Measurements from ENCODE around the gene DCC.
"Not testable (repeated sequence)": the region's sequence is repeated elsewhere in the genome, so short reads cannot be mapped to it uniquely, and the experiment has no call there.

DCC gene

DNA sequence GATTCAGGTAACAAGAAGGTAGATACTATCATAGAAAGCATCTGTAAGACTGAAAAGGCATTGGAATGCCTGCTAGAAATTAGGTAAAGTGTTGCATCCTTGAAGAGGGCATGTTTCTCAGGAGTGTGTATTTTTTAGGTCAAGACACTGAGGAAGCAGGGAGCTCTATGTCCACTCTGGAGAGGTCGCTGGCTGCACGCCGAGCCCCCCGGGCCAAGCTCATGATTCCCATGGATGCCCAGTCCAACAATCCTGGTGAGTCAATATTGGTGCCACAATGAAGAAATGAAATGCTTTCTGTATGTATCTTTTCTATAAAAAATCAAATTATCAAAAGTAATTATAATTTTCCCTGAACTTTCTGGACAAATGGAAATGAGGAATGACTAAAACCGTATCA lies 1127.8 kb downstream of the DCC start:
- in situ Hi-C loops (cut with MboI; ENCODE audit: low sequenced_read_pairs): no loop called here

DNA sequence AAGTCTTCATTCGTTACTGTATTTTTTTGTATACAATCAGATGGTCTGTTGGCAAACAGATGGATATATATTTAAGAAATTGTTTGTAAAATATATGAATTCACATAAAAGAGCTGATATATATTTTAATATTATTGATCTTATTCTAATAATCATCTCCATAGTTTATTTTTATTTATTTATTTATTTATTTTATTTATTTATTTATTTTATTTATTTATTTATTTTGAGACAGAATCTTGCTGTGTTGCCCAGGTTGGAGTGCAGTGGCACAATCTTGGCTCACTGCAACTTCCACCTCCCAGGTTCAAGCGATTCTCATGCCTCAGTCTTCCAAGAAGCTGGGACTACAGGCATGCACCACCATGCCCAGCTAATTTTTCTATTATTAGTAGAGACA lies 1128.2 kb downstream of the DCC start:
- in situ Hi-C loops (cut with MboI; ENCODE audit: low sequenced_read_pairs): not testable (repeated sequence)

DNA sequence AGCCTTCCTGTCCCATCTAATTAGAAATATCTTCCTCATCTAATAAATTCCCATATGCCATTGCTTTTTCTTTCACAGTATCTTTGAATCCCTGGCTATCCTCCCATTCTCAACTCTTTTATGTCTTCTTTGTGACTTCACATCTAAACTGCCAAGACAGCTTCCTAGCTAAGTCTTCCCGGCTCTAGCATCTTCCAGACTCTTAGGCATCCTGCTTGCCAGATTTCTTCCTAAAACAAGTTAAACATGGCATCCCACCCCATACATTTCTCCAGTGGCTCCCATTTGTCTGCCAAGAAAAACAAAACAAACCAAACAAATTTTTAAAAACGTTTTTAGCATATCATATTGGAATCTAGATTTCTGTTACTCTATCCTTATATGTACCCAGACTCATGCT lies 1132.5 kb downstream of the DCC start:
- in situ Hi-C loops (cut with MboI; ENCODE audit: low sequenced_read_pairs): no loop called here

DNA sequence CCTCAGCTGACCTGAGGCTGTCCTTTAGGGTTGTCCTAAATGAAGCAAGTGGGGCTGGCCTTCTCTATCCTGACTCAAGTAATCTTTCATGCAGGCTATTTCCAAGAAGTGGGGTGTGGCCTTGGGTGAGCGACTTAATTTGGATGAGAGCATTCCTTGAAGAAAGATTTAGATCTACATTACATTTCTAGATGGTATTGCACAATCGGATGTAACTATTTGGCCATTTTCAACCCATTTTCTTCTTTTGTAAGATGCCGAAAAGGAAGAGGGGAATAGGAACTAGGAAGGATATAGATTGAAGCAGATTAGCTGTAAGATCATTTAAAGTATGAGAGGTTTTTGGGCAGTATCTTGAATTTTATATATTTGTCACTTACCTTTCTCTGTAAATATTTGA lies 1138.2 kb downstream of the DCC start:
- in situ Hi-C loops (cut with MboI; ENCODE audit: low sequenced_read_pairs): no loop called here

DNA sequence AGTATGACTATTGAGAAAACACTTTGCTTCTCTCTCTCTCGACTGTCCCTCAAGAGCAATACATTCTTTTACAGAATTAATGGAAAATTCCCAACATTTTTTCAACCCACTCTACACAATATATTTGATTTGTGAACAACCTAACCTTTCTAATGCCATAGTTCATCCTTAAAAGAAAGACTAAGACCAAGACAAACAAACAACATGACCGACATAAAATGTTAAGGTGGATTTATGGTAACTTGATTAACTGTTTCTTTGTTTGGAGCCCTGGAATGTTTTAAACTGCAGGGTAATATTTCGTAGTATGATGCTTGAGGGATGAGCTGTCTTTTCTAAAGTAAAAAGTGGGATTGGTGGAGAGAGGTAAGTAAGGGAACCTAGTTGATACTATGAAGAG lies 1146.3 kb downstream of the DCC start:
- in situ Hi-C loops (cut with MboI; ENCODE audit: low sequenced_read_pairs): no loop called here

DNA sequence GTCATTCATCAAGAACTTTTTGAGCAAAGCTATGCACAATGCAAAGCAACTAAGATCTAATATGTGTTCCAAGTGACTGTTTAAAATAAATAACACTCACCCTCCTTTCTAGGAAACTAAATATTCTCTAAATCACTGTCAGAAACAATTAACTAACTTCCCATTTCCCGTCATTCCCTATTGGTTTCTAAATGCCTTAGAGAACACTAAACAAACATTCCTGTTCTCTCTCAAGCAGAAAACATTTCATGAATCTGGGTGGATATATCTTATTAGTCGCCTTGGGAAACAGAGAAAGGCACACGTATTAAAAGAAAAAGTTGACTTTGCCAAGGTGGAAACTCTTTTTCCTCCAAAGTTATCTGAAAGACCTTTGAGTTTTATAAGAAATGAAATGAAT lies 1149.3 kb downstream of the DCC start:
- in situ Hi-C loops (cut with MboI; ENCODE audit: low sequenced_read_pairs): no loop called here

DNA sequence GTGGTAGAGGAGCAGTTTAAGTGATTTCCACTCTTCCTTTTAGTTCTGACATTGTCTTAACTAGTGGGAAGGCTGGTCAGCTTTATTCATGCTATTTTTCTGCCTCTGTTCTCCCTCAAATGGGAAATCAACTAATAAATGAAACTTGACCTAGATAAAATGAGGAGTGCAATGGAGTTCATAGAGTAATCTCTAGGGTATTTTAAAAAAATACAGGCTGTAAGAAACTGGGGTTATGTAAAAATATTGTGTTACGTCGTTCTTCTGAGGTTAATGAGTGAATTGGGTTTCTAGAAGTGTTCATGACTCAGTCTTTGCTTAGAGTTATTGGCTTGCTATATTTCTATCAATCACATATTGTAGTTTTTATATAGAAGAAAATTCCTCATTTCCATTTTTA lies 1150.0 kb downstream of the DCC start:
- in situ Hi-C loops (cut with MboI; ENCODE audit: low sequenced_read_pairs): no loop called here

DNA sequence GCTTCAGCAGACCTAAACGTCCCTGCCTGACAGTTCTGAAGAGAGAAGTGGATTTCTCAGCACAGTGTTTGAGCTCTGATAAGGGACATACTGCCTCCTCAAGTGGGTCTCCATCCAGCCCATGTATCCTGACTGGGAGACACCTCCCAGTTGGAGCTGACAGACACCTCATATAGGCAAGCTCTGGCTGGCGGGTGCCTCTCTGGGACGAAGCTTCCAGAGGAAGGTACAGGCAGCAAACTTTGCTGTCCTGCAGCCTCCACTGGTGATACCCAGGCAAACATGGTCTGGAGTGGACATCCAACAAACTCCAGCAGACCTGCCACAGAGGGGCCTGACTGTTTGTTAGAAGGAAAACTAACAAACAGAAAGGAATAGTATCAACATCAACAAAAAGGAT lies 1156.0 kb downstream of the DCC start:
- in situ Hi-C loops (cut with MboI; ENCODE audit: low sequenced_read_pairs): no loop called here

DNA sequence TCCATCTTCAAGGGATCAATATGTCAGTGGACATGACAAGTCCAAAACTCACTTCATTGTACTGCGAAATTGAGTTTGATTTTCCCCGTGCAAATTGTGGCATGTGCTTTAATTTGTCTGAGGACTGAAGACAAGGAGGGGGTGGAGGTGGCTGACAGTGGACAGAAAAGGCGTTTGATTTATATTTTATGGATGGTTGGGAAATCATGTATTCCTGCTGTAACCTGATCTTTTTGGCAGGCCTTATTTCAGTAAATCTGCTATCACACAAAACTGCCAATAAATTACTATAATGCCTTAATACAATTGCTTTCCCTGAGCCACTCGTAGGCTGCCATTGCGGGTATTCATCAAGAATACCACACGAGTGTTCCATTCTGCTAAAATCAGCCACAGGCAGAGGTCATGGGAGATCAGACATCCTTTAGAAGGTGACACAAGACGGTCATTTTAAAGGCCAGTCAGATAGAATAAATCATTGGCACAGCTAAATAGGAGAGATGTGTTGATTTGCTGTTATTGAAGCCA lies 1164.0 kb downstream of the DCC start:
- in situ Hi-C loops (cut with MboI; ENCODE audit: low sequenced_read_pairs): no loop called here

DNA sequence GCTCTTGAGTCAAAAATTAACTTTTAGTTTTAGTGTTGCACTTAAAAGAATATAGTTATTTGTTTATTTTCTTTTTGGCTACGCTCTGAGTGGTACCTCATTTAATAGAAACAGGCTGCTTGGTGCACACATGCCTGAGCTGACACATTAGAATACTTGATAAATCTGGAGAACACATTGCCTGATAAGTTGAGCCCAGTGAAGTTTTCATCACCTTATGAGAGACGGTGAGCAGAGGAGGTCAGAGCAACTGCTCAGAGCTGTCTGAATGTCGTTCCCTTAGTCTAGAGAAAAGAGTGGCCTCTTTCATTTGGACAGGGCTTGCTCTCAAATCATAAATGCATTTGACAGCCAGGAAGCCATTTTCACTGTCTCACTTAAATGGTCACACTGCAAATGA lies 1168.5 kb downstream of the DCC start:
- in situ Hi-C loops (cut with MboI; ENCODE audit: low sequenced_read_pairs): no loop called here

DNA sequence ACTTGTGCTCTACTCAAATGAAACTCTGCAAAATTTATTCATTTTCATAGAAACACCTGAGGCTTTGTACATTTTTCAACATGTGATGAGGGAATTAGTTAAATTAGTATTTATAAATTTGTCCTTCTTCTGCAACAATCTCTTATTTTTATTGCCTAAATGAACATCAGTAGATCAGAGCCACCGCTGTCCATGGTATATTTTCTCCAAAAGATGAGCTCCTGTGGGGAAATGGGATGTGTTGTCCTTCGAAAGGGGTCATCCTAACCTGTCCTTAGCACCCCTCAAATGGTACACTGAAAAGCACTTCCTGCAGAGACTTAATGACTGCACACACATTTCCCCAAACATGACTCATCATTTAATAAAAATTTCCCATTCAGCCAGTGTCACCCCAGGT lies 1169.9 kb downstream of the DCC start:
- in situ Hi-C loops (cut with MboI; ENCODE audit: low sequenced_read_pairs): no loop called here

DNA sequence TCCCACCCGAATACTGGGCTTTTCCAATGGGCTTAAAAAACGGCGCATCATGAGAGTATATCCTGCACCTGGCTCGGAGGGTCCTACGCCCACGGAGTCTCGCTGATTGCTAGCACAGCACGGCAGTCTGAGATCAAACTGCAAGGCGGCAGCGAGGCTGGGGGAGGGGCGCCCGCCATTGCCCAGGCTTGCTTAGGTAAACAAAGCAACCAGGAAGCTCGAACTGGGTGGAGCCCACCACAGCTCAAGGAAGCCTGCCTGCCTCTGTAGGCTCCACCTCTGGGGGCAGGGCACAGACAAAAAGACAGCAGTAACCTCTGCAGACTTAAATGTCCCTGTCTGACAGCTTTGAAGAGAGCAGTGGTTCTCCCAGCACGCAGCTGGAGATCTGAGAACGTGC lies 1171.7 kb downstream of the DCC start:
- in situ Hi-C loops (cut with MboI; ENCODE audit: low sequenced_read_pairs): not testable (repeated sequence)

DNA sequence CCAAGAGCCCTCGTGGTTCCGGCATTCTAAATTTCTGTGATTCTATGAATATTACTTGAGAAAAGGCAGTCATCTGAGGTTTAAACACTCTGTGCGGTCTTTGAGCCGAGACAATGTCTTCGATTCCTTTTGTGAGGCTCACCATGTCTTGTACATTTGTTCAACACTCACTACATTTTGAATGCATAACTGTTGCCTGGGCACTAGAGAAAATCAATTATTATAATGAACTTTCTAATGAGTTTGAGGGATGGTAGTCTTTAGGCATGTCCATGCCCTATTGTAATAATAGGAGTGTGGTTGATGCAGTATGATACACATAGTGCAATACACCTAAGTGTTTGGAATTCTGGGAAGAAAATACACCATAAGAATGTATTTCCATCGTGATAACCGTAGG lies 1181.1 kb downstream of the DCC start:
- in situ Hi-C loops (cut with MboI; ENCODE audit: low sequenced_read_pairs): no loop called here

DNA sequence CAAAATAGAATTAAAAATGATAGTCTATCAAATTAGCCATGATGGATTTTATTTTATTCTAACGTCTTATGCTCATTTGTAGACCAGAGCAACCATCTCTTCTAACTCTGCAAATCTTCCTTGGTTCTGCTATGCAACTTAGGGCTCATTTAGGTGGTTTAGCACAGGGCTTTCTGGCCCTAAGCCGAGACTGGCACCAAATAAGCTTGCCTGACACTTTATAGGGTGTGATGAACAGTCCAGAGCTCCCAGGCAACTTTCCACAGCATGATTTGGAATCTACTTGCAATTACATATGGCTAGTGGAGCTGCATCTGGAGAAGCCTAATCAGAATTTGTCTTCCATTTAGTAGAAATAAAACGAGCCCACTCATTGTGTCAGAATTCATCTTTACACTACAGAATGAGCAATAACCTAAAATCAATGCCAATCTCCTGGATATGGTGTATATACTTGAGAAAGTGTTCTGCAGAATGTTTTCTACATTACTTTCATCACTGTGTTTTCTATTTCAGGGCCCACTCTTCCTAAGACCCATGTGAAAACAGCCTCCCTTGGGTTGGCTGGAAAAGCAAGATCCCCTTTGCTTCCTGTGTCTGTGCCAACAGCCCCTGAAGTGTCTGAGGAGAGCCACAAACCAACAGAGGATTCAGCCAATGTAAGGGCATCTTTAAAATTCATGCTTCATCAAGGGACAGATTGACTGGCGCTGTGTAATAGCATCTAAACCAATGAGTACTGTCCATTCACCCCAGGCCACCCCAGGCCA lies 1186.3 kb downstream of the DCC start:
- in situ Hi-C loops (cut with MboI; ENCODE audit: low sequenced_read_pairs): no loop called here

DNA sequence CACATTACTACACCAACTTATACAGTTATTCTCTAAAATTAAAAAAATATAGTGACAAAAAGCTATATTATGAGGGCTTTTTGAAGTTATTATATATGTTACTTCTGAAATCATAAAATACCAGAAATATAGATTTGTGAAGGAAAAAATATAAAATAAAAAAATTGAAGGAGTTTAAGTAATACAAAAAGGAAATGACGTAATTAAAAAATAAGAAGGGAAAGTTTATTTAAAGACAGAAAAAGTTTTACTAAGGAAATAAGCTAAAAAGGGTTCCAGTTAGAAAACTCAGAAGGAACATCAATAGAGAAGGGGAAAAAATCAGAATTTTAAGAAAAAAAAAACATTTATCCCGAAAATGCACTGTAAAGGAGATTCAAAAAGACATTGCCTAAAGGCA lies 1187.4 kb downstream of the DCC start:
- in situ Hi-C loops (cut with MboI; ENCODE audit: low sequenced_read_pairs): no loop called here

DNA sequence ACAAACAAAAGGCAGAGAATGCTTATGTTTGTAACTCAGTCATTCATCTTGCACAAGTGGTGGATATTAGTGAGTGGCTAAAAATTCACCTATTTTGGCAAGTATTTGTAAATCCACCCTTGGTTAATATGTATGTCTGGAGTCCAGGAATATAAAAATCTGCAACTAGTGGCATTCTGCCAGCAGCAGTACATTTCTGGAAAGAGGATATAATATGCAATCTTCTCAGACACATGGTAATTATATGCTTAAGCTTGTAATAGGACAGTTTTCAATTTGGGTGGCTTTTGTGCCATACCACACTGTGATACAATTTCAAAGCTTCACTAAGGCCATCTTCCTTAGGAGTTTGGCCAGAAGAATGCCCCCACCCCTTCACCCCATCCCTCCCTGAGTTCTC lies 1191.2 kb downstream of the DCC start:
- in situ Hi-C loops (cut with MboI; ENCODE audit: low sequenced_read_pairs): no loop called here

DNA sequence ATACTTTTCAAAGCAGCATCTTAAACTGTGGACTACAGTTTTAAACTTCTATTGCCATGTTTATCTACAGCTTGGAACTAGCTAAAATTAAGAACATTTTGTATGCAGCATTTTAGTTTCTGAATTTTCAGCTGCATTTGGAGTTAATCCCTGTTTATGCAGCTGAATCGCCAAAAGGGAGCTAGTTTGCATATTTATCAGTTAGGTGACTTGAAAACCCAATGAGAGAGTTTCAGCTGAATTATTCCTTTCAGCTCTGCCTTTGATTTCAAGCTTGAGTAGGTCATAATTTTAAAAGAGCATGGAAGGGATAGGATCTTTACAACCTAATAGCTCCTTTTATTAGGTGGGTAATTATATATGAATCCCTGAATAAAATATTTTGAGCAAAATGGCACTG lies 1191.9 kb downstream of the DCC start:
- in situ Hi-C loops (cut with MboI; ENCODE audit: low sequenced_read_pairs): no loop called here

DNA sequence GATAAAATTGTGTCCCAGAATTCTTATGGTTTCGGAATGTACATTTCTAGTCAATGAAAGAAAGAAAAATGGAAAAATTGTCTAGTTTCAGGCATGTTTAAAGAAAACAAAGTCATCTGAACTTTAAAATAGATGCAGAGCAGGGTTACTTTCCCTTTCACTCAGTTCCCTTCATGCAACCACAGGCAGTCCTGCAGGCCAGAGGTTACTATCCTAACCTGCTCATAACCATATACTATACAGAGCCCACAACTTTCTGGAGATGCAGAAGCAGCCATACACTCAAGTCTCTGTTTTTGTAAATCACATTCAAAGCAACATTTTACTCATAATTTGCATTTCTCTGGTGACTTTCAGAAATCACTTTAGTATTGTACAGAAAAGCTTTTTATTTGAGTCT lies 1194.2 kb downstream of the DCC start:
- in situ Hi-C loops (cut with MboI; ENCODE audit: low sequenced_read_pairs): no loop called here

DNA sequence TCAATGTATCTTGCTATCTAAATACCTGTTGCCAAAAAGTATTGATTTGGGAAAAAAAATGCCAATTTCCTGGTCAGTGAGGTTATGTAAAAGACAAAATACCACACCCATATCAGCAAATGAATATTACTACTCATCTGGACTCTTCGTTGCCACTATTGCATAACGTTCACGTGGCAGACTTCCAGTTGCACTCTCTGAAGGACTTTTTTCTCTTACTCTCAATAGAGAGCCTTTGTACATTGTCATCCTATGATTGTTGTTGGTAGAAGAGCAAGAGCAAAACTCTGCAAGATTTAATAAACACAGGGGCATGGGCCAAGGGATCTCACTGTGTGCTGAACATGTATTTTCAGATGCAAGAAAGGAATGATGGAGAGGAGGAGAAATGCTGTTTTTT lies 1194.7 kb downstream of the DCC start:
- in situ Hi-C loops (cut with MboI; ENCODE audit: low sequenced_read_pairs): no loop called here

DNA sequence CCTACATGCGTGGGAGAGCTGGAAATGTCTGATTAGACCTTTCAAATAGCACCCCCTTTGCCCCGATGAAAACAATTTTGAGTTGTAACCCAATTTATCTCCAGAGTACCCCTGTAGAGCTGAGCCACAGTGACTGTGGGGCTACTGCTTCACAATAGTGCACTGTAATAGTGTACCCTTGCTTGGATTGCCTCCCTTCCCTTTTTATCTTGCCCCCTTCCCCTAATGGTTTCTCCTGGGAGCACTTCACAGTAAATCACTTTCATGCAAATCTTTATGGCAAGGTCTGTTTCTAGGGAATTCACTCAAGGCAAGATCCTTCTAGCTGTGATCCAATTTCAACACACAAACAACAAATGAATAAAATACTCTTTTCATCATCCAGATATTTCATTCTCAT lies 1196.9 kb downstream of the DCC start:
- in situ Hi-C loops (cut with MboI; ENCODE audit: low sequenced_read_pairs): no loop called here

DNA sequence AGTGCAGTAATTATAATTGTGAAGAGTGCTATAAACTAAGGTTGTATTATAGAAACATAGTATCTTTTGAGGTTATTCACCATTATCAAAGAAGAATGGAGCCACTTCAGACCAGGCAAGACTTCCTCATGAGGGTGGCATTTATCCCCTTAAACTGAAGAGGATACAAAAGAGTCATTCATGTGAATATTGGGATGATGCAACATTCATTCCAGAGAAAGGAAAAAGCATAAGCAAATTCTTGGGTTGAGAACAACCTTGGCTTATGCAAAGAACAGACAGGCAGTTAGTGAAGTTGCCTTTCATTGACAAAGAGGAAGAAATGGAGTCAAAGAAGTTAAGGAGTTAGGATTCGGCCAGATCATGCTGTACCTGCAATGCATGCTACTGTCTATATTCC lies 1201.9 kb downstream of the DCC start:
- in situ Hi-C loops (cut with MboI; ENCODE audit: low sequenced_read_pairs): no loop called here

DNA sequence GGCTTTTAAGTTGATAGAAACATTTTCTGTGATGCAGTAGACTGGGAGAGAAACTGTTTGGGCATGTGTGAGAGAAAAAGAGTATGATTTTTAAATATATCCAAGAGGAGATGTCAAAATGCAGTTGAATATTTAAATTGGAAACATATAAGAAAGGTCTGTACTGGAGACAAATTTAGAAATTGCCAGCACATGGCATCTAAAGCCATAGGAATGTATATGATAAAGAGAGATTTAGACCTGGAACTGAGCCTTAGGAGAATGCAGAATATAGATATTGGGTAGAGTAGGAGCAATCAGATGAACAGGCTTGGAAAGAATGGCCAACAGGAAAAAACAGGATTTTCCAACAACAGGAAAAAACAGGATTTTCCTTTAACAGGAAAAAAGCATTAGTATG lies 1203.7 kb downstream of the DCC start:
- in situ Hi-C loops (cut with MboI; ENCODE audit: low sequenced_read_pairs): no loop called here

DNA sequence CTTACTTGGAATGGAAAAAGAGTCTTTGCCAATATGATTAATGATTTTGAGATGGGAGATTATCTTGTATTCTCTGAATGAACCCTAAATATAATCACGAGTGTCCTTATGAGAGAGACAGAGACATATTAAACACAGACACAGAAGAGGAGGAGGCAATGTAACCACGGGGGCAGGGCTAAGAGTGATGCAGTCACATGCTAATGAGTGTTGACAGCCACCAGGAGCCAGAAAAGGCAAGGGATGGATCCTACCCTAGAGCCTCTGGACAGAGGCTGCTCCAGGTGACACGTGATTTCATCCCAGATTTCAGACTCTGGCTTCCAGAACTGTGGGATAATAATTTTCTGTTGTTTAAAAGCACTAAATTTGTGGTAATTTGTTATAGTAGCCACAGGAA lies 1204.9 kb downstream of the DCC start:
- in situ Hi-C loops (cut with MboI; ENCODE audit: low sequenced_read_pairs): no loop called here
